ENCODE measurements around the gene SHROOM2.

GRCh38 chrX:9907645-9908387 lies 121.6 kb downstream of the SHROOM2 start:
- no peak for TF ChIP-seq CTCF (IDR thresholded peaks at IDR 0.05; ENCODE audit: low read length)
- TF ChIP-seq EZH2 (optimal IDR thresholded peaks at IDR 0.05; ENCODE audit: low read depth, low read length) = no peak
